Stimulated activated CD4-positive, alpha-beta T cell treated with anti-CD3 and anti-CD28 coated beads, Interleukin-4, amount 100 ng/mL, for 48 hours (primary cell): ENCODE data around the gene FOXR1.

Experiments
- DNase-seq, 2 donors: peaks; one replicate each; pipeline ENCODE4 v3.0.0-alpha.2; 2020; ENCODE audit warnings: low read depth in 2 of 2

The FOXR1 gene, protein sequence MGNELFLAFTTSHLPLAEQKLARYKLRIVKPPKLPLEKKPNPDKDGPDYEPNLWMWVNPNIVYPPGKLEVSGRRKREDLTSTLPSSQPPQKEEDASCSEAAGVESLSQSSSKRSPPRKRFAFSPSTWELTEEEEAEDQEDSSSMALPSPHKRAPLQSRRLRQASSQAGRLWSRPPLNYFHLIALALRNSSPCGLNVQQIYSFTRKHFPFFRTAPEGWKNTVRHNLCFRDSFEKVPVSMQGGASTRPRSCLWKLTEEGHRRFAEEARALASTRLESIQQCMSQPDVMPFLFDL

DNA sequence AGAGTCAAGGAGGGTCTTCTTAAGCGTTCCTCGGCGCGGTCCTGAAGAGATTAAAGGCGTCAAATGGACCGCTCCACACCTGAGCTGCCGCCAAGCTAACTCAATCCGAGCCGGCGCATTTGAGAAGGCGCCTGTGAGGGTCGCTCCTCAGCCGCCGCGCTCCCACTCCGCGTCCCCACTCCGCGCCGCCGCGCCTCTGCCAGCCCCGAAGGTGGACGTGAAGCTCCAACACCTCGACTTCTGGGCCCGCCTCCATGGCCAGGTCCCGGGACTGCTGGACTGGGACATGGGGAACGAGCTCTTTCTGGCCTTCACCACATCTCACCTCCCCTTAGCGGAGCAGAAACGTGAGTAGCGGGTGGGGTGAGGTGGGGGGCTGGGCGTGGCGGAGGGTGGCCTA, at the start of gene FOXR1:
TSS of gene FOXR1 (plus strand) at position 116 of the 400 bp plus-strand sequence. CDS start at position 287, 171 bp downstream.
- DNase-seq = no peak

DNA sequence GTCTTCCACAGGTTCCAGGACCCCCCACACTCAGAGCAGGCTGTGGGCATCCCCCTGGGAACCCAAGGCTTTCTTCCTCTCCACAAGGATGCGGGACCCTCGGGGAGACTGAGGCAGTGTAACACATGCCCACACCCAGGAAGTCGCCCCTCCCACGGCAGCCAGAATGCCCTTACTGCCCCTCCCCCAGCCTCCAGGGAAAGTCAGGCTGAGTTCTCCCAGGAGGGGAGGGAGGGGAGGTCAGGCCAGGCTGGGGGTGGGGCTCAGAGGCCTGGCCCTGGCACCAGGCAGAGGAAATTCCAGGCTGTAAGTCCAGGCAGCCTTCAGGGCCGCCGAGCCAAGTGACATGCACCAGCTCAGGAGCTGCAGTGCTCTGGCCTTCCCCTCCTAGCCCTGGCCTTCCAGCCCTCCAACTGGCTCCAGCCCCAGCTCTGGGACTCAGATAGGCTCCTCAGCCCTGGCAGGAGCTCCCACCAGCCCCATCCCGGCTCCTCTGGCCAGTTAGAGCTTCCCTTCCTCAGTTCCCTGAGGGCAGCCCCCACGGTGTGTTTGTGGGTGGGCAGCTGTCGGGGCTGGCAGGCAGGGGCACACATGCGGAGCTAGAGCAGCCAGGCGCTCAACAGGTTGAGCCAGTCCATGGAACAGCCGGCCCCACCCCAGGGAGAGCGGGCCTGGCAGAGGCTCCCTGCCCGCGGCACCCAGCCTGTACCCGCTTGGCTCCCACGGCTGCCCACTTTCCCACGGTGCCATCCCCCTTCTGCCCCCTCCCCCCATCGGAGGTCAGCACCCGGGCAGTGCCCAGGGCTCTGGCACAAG, 49.4 kb upstream of the FOXR1 start:
- DNase-seq = no peak

DNA sequence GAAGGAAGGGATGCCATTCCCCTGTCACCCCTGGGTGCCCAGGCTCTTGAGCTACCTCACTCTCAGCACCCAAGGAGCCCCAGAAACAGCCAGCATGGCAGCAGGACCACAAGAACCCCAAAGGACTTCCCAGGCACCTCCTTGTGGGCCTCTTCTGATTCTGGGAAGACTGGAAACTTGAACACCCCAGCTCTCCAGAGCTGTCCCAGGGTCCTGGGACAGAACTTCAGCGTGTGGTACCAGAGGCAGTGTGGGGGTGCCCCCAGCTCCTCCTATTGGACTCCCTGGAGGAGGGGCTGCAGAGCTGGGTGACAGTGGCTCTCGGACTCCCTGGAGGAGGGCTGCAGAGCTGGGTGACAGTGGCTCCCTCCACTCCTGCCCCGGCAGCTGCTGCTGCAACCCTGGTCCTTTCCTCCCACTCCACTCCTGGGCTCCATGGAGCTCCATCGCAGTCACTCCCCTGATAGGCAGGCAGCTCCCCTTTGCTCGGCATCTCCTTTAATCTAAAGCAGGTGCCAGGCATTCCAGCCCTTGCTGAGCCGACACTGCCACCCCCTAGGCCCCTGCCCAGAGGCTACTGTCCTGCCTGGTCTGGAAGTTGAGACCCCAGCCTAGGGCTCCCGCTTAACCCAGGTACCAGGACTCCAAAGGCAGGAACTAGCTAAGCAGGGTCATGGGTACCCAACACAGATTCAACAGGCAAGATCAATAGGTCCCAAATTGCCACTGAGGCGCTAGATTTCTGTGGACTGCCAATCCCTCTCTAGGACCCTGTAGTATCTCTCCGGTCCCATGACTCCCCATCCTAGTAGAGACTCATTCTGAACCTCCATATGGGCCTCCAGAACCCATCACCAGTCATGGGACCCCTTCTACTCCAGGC, 48.6 kb upstream of the FOXR1 start:
- no peak for DNase-seq

DNA sequence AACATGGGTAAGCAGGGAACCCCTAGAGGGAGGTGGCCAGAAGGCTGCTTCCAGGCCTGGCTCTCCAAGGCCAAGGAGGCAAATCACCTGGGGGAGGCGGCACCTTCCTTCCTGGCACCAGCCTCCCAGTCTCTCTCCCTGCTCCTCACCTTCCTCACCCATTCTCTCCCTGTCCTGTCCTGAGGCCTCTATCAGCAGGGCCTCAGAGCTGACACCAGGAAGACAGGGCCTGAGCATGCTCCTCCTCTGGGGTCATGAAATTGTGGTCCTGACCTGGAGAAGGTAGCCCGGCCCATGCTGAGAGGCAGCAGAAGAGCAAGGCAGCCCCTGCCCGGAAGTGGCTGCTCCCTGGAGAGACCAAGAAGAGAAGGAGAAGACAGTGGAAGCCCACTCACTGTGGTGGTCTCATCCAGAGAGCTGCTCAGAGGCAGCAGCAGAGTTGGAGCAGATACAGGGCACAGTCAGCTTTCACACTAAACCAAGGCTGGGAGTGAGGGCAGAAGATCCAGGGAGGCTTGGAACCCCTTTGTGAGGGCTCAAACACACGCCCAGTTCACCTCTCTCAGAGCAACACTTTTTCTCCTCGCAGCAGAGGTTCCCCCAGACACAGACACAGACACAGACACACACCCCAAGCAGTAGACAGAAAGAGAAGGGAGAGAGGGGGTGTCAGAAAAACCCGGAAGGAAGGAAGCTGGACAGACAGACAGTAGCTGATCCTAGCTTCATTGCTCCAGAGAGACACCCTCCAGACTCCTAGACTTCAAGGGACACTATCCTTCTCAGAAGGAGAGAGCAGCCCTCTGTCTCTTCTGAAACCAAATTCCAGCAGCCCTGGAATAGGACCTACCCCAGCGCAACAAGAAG, 47.6 kb upstream of the FOXR1 start:
- no peak for DNase-seq

DNA sequence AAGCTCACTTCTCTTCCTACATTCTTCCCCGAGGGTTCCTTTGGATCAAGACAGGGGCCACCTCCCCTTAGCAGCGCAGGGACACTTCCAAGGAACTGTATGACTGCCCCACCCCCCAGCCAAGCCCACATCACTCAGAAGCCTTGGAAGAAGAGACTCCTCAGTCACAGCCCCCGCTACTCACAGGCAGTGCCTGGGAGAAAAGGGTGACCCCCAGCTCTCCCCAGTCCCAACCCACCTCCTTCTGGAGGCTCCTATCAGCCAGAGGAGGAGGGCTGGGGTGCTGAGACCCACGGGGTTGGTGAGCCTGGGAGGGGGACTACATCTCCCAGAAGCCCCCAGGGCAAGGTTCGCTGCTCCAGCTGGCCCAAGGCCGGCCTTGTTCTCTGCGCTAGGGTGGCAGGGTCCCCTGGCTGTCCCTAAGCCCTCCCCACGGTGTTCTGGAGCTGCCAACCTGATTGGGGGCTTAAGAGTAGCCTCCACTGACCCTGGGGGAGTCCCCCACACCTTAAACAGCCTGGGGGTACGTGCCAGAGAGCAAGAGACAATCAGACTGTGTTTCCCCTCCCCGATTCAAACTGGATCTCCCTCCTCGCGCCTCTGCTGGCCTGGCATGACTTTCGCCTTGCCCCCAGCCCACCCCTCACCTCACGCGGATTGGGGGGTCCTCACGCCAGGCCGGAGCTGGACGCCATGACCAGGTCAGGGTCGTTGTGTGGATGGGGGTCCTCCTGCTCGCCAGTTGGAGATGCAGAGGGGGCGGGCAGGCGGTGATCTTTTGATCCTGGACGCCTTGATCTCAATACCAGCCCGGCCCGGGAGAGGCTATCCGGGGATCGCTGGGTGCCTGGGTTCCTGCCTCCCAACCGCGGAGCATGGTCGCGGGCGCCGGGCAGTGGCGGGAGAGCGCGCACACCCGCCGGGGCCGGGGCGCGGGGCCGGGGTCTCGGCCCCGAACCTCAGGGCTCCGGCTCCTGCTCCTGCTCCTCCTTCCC, 46.7 kb upstream of the FOXR1 start:
- DNase-seq = no peak

DNA sequence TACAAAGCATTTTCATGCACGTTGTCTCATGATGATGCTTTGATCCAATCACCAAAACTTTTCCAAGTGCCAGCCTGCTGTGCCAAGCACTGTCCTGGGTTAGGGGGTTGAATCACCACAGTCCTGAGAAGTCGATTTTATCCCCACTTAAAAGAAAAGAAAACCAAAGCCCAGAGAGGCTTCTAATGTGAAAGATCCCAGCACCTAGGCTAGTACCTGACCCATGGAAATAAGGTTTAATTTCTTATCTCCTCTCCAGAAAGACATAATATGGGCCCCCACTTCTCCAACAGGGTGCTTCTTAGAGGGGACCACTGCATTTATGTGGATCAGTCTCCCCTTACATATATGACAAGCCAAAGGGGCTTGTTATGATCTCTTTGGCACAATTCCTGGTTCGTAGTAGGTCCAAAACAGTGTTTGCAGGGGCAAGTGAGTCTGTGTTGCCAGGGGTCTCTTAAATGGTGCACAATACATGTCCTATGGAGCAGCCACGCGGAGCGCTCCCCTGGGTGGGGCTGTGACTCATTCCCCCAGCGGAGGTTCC, 43.9 kb upstream of the FOXR1 start:
- no peak for DNase-seq

DNA sequence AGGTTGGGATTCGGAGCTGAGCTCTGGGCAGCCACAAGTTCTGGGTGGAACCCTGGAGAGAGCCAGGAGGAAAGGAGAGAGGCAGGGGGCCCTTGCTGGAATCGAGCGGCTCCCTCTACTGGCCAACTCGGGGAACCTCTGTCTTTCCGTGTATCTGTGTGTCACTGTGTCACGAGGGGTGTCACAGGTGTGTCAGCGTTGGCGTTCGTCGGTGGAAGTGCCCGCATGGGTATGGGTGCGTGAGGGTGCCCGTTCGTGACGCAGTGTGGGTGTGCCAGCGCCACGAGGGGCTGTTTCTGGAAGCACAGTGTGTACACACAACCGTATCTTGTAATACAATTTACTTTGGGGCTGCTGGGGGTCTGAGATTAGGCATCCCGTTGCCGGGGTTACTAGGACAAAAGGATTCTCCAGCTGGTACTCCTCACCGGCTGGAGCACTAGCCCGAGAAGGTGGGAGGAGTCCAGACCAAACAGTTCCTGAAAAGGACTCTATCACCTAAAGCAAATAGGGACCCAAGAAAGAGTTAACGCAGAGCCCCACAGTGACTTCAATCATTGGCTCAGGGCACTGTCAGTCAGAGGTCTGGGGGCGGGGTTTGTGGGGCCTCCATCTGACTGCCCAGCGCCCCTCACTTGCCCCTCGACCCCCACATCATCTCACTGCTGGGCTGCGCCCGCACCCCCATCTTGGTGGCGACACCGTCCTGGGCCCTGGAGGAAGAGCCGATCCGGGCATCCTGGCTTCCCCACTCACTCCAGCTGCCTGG, 43.3 kb upstream of the FOXR1 start:
- DNase-seq = peak; percentile 85 to 92

DNA sequence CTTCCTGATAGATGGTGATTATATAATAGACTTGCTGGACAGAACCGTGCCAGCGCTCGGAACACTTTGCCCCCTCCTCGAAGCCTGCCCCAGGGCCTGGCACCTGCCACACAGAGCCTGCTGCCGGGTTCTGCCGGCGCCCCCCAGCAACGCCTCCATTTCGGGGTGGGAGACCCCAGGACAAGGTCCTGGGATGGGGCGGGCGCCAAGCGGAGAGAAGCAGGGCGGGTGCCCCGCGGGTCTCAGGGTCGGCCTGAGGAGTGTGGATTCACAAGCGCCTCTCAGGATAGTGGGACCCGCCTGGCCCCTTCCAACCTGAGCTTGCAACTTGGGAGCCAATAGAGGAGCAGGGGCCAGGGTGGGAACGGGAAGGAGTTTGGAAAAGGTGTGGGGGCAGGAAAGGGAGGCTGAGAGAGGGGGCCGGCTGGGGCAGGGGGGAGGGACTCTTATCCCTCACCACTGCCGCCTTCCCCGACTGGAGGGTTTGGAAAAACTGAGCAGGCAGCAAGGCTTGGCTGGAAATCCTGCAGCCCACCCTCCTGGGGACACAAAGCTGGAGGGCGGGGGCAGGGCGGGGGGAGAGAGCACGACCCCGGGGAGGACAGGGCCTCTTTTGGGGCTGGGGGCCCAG, 42.6 kb upstream of the FOXR1 start:
- DNase-seq = no peak

DNA sequence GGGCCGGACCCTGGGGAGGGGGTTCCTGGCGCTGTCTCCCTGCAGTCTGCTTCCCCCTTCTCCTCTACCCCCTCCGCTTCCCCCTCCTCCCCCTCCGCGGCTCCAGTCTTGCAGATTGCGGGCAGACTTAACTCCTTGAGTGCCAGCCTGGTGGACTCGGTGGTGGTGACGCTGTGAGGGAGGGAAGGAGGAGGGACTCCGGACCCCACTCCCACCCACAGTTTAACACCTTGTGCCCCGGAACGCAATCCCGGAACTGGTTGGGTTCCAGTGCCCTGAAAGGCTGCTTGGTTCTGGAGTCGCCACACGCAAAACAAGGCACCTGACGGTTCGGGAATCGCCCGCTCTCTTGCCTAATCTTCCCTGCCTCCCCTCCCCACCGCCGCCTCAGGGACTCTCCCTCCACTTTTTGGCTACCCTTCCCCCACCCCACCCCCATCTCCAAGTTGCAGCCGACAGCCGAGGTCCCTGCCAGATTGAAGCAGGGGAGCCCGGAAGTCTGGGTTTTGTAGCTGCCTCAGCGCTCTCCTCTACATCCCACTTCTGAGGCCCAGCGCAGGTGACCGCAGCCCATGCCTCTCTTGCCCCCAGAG, 42.0 kb upstream of the FOXR1 start:
- peak; percentile 64 to 70 for DNase-seq

DNA sequence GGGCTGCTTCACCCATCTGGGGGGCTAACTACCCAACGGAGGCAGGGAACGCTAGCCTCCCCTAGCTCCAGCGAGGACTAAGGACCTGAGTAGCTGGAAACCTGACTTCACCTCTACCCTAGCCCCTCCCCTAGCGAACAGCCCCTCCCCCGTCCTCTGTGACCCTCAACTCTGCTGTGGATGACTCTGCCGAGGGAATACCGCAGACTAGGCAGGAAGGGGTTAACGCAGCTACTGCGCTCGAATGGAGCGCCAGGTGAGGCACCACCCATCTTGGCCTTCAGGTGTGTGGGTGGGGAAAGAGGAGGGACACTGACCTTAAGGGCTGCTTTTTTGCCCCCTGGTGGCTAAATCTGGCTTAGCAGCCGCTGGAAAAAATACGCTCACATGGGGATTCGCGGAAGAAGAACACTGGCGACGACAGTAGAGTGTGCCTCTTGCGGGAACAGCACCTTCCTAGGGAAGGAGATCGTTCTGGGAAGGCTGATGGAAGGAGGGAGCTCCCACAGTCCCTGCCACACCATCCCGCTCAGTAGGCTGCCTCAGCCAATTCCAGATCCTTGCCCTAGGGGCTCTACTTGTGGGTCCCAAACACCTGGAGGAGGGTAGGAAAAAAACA, 41.4 kb upstream of the FOXR1 start:
- peak; percentile 81 to 88 for DNase-seq

DNA sequence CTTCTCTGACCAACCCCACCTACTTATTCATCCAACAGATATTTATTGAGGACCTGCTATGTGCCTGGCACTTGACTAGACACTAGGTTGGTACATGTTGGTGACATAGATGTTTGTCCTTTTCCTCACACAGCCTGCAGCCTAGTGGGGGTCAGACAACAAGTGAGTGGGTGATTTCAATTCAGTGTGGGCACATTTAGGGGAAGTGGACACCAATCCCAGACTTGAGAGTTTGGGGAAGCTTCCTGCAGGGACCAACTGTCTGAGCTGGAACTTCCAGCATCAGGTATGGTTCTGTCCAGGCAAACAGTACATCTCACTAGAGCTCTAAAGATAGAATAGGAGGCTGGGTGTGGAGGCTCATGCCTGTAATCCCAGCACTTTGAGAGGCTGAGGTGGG, 40.0 kb upstream of the FOXR1 start:
- DNase-seq = no peak

DNA sequence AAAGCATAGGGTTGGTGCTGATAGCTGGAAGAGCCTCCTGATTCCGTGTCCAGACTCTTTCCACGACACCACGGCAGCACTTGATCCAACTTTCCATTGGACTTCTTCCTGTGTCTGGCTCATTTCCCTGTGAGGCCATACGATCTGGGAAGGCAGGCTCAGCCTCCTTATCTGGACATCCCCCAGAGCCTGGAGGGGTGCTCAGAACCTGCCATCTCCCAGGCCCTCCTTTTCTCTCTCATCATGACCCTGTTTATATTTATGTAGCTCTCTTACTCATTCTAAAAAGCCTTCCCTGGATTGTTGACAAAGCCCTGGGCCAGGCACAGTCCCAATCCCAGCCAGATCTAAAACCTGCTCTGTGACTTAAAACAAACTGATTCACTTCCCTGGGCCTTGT, 38.1 kb upstream of the FOXR1 start:
- no peak for DNase-seq

DNA sequence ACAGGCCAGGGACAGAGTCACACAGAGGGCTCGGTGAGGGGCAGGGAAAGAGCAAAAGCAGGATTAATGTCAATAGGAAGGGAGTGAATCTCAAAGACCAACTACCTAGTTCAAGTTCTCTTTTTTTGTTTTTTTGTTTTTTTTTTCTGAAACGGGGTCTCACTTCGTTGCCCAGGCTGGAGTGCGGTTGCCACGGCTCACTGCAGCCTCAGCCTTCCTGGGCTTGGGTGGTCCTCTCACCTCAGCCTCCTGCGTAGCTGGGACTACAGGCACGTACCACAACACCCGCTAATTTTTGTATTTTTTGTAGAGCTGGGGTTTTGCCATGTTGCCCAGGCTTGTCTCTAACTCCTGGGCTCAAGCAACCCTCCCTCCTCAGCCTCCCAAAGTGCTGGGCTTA, 36.2 kb upstream of the FOXR1 start:
- DNase-seq = no peak

DNA sequence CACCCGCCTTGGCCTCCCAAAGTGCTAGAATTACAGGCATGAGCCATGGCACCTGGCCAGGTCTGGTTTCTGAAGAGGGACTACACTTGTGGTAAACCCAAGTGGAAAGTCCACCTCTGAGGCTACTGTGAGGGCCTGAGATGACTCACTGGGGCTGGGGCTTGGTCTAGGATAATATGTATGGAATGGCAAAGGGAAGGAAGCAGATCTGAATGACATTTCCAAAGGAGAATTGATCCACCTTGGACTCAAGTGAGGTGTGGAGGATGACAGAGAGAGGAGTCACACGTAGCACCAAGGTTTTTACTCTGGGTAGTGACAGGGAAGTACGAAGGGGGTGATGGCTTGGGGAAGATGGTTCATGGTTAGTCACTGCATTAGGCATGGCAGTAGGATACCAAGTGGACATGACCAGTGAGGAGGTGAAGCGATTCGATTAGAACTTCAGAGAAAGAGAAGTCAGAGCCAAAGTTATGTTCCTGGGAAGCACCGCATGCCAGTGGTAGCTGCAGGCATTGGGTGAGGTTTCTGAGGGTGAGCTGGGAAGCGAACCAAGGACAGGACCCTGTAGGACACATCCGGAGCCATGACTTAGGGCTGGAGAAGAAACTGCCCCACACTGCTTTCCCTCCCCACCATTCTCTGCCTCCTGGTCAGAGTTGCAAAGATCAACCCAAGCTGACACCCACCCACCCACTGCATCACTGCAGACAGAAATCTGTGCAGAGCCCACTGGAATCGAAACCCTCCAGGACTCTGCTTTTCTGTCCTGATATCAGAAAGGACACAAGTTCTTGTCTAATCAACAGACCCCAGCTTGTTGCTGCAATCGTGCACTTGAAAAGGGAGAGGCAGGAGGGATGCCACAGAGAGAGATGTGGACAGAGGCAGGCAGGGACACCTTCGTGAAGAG, 32.8 kb upstream of the FOXR1 start:
- no peak for DNase-seq

DNA sequence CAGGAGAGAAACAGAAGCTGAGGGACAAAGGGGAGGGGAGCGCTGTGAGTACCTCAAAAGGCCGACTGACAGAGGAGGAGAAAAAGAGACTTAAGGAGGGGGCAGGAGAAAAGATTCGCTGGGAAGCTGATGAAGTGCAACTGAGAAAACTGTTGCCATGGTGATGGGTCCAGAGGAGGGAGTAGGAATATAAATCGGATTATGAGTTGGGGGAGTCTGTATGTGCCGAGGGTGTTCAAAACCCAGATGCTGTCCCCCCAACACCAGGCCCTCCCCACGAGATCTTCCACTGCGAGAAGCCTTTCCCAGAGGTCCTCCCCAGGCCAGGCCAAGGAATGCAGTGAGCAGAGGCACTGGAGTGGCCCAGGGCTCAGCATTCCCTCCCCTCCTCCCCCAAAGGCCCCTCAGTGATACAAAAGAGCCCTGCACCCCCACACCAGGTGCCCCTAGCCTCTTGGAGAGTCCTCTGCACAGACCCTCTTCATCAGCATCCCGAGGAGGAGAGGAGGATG, 32.1 kb upstream of the FOXR1 start:
- DNase-seq = no peak

DNA sequence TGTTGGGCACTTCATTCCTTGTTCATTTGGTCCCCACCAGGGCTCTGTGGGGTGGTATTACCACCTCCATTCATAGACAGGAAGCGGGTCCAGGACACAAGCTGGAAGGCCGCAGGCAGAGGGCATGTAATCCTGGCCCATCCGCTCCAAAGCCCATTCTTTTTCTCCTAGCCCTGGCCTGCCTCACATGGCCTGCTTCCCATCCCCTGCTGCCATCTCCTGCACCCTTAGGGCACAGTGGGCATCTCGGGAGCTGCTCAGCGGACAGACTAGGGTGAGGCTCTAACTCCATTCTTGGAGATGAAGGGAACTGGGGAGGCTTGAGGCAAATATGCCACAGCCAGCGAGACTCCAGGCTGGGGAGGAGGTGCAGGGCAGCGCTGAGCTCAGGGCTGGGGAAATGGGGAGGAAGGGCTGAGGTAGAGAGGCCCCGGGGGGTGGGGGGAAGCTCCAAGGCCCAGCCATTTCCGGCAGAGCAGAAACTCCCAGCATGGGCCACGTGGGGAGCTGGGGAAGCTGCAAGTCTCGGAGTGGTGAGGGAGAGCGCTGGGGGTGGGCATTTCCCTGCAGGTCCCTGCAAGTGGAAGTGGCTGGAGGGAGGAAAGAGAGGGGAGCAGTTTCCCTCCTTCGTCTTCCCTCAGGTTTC, 31.5 kb upstream of the FOXR1 start:
- peak in 1 of 2 donors; percentile 50 for DNase-seq
